Measurements from ENCODE around the gene UPK2.

UPK2 gene

DNA sequence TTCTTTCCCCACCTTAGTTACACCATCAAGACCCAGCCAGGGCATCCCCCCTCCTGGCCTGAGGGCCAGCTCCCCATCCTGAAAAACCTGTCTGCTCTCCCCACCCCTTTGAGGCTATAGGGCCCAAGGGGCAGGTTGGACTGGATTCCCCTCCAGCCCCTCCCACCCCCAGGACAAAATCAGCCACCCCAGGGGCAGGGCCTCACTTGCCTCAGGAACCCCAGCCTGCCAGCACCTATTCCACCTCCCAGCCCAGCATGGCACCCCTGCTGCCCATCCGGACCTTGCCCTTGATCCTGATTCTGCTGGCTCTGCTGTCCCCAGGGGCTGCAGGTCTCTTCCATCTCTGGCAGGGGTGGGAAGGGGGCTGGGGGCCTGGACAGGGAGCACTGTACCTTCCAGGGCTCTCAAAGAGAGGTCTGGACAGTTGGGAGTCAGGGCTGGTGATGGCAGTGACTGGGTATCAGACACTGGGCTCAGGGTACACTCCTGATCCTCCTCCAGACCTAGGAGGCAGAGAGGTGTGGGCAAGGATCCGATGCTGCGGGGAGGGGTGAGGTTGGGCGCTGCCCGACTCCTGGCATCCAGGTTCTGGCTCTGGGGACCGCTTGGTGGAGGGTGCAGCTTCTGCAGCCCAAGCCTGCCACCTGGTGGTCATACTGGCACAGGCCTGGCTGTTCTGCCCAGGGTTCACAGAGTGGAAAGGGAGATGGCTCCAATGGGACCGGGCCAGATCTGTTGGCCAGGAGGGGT, at the start of gene UPK2:
Gene UPK2, plus strand, starts transcription at position 205 of the 753 bp plus-strand sequence. Its CDS starts 53 bp downstream, at position 258.
- DNase-seq = peak; percentile 86 to 88

DNA sequence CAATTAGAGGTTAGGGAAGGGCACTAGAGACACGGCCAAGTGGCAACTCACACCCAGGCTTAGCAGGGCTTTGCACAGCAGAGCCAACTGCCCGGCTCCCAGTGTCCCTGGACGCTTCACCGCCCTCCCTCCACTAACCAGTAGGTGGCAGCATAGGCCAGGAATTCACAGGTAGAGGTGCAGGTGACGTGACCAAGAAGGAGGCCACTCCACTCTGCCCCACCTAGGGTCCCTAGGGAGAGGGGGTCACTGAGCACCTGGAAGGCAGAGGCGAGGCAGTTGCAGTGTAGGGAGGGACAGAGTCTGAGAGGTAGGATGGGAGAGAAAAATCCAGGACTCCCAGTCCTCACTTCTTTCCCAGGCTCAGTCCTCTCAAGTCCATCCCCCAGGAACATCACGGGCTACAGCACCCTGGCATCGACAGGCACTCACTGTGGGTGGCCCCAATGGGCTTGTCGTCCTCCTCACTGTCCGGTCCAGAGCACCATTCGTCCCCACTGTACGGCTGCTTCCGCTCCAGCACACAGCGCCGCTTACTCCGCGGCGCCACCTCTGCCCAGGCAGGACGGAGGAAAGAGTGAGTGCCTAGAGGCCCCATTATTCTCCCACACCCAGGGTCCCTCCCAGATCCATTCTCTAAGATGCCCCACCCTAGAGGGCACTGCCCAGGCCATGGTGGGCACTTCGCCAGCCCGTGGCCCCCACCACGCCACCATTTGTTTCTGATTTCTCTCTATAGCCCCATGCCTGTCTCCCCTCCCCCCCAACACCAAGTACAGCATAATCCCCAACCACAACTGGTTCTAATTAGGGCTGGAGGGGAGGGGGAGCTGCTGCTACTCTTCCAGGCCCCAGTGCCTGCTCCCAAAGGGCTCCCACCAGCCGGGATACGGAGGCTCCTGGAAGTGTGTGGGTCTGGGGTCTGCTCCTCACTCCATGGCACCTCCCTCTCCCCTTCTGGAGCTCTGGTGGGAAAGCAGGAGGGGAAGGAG, 48.8 kb upstream of the UPK2 start:
- DNase-seq = peak; percentile 86 to 91

DNA sequence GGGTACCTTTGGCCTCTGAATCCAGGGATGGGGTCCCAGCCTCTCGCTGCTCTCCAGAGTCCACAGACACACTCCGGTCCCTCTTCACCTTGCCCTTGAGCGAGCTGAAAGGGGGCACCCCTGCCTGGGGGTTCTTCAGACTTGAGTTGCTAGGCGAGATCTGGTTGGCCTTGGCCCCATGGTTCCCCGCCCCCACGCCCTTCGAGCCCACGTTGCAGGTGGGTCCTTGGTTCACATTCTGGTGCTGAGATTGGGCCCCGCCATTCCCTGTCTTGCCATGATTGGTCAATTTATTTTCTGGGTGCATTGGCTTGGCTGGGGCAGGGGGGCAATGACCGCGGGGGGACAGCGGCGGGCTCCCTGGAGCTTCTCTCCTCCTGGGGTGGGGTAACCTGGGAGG, 47.8 kb upstream of the UPK2 start:
- DNase-seq = no peak

DNA sequence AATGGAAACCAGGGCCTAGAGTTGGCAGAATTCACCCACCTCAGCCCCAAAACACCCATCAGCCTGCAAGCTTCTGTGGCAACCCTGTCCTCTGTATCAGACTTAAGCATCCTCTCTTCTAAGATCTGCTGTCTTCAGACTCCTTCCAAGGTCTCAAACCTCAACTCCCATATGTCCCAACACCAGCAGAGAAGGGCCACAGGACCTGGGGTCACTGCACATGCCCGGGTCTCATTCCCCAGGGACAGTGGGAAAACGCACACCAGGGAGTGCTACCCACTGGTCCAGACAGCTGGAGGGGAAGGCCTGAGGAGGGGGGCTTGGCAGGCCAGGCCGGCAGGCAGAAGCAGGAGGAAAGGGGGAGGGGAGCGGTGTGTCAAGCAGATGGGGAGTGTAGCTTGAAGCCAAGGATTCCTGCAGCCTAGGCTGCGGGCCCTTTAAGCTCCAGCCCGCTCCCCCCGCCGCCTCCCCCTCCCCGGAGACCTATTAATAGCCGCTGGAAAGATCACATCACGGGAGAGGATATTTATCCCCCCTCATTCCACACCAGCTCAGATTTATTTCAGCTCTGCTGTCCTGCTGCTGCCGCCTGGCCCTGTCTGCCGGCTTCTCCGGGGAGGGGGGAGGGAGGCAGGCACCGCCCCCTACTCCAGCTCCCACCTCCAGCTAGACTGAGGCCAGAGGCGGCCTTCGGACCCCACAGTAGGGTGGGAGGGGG, 47.0 kb upstream of the UPK2 start:
- DNase-seq = no peak

DNA sequence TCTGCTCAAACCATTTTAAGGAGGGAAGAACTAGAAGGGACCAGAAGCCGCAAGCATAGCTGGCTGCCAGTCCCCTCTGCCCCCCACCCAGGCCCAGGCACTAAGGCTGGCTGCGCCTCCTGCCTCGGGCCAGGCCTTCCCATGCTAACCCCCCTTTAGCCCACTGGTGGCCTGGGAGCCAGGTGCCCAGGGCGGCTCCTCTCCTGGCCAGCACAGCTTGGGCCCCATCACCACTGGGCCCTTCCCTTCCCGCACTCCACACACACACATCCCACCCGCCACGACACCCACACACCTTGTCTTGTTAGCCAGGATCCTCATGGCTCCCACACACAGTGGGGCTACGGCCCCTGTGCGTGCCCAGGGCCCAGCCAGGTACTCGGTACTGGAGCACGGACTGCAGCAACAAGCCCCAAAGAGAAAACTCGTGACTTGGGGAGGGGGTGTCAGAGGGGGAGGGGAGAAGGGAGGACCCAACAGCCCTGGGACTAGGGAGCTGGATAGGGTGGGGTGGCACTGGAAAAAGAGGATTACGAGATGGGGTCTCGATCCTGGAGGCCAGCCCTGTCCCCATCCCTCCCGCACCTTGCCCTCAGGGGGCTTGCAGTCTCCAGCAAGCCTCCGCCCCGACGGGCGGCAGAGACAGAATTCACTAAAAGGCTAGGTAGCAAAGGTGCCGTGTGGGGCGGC, 46.3 kb upstream of the UPK2 start:
- DNase-seq = no peak

DNA sequence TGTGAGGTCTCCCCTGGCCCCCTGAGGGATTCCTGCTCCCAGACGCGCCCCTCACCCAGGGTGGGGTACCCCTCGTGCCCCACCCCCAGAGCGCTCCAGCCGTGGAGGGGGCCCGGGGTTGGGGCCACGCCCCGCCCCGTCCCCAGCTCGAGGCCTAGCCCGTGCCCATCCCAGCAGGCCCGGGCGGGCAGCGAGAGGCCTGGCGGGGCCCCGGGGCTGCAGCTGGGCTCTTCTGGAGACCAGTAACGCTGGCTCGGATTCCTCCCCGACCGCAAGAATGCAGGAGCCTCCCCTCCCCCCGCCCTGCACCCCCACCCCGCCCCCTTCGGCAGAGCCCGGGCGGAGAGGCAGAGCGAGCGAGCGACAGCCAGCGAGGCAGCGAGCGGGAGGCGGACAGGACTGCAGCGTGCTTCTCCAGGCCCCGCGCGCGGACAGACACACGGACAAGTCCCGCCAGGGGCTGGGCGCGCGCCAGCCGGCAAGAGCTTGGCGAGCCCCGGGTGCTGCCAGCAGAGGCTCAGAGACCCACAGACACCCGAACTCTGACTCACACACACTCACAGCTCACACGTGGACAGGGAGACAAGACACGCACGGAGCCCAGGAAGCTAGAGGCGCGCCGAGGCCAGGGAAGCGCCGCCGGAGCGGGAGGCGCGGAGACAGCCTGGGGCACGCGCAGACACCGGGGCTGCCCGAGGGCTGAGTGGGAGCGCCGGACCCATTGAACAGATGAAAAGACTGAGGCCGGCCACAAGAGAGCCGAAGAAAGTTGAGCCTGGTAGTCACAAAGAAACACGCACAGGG, 45.6 kb upstream of the UPK2 start:
- DNase-seq = peak; percentile 61 to 66

DNA sequence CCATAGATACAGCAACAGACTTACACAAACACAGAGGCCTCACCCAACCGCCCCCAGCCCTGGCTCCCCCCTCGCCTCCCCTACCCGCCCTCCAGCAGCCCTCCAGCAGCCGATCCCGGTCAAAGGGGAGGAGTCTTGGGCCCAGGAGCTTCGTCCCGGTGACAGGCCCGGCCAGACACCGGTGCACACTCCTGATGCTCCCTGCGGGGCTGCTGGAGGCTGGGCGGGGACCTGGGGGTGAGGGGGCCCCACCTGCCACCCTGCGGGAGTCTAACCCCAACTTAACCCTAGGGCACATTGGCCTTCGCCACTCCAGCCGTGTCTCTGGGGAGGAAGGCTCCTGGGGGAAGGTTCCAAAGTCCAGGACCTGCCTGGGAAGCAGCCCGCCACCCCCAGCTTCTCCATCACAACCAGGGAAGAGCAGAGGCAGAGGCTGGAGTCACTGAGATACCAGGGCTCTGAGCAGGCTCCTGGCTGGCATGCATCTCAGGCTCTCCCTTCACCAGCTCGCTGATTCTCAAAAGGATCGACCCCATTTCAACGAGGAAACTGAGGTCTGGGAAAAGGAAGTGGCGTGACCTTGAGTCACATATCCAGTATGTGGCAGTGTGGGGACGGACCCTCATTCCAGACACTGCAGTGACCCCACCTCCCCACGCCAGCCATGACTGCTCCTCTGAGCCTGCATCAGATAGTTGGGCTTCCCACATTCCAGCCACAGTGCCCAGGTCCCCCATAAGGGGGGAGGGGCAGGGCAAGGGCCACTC, 44.8 kb upstream of the UPK2 start:
- no peak for DNase-seq

DNA sequence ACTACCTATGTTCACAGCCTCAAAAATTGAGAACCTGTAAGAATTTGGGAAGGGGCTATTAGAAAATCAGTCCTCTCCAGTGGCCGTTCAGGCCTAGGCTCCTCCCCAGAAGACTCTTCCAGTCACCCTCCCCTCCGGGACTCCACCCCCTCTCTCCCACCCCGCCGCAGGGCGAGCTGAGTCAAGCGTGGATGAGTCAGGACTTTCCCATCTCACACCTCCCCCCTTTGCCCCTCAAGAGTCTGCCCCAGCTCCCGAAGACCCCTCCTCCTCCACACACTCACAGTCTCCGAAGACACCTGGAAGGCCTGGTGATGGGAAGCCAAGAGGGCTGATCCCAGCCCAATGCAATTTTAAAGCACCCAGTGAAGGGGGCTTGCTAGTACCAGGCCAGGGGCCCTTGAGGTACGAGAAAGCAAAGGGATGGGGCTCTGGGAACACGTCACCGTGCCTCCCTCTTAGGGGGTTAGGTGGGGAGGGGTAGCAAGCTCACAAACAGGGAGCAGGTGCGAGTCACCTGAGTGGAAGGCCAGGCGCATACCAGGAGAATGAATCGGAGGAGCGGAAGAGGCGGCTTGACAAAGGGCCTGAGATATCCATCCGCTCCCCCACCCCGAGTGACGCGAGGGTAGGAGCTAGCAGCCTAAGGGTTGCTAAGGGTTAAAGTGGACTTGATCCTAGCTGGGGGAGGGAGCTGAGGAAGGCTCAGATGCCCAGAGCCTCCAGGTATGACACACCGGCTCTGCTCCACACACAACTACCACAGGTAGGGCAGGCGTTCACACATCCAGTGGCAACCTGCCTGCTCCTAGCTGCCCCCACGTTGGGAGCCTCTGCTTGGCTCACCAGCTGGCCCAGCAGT, 44.0 kb upstream of the UPK2 start:
- peak; percentile 66 for DNase-seq

DNA sequence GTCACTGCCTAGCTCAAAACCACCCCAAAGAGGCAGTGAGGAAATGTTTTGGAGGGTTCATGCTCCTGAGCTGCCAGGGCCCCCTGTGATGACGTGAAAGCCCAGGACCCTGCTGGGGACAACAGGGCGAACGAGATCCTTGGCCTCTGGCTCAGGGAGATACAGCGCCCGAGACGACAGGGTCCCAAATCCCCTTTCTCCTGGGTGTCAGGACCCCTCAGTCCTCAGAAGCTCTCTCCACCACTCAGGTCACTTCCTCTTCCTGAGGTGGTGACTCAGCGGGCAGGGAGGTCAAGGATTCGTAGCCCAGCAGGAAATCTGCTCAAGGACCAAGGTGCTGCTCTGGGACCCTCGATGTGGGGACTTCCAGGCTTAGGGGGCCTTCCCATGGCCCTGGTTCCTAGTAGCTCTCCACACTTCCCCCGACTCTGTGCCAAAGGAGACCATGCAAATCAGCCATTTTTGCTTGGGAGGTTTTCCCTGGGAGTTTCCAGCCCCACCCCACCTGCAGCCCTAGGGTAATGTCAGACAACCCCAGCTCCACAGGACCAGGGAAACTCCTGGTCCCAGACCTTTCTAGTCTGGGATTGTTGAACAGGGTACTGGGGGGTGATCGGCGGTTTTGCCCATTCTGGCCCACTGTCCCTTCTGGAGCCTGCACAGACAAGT, 43.2 kb upstream of the UPK2 start:
- DNase-seq = peak in 1 of 2 donors; percentile 41

DNA sequence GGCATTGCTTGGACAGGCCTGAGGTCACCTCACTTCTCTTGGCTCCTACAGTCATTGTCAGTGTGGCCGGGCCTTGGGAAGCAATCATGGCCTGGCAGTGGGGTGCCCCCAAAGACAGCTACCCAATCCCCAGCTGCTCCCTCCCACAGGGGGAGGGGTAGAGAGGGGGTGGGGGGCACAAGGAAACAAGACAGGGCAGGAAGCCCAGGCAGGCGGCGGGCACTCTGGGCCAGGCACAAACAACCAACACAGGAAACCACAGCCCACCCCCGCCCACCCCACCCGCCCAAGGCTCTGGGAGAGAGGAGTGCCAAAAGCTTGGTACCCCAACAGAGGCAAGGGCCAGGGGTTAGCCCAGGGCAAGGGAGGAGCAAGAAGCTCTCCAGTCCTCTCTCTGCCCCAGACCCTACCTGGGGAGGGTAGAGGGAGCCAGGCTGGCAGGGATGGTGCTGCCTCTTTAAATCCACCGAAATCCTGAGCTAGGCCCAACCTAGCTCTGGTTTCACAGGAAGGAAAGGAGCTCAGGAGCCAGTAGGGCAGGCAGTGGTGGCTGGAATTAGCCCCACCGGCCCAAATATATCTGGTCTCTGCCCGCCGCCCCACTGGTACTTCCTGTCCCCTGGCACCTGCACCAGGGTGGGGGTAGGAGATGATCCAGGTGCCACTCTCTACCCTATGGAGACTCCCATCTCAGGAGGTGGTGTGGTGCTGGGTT, 42.5 kb upstream of the UPK2 start:
- peak; percentile 72 to 75 for DNase-seq

DNA sequence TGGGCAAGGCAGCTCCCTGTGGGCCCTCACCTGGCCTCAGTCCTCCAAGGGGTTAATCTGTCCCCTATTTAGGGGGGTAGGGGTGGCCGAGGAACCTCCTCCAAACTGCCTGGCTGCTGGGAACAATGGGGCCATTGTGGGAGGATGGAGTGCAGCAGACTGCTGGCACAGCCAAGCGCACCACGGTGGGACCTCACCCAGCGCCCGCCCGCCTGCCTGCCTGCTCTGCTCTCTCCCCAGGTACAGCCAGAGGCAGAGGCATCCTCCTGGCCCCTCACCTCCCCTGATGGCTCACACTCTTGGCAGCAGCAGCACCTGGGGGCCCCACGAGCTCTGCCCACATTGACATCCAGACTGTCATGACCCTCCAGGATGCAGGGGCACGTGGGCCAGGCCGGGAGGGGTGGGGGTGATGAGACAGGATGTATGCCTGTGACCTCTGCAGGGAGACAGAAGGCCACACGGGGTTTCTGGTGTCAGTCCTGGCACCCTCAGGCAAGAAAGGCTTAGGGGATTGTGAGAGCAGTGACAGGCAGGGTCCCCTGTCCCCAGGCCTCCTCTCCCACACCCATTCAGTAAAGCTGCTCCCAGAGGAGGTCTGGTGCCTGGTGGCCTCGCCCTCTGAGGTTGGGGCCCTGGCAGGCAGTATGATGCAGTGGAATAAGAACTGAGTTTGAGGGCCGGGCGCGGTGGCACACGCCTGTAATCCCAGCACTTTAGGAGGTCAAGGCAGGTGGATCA, 41.8 kb upstream of the UPK2 start:
- DNase-seq = peak; percentile 75 to 77

DNA sequence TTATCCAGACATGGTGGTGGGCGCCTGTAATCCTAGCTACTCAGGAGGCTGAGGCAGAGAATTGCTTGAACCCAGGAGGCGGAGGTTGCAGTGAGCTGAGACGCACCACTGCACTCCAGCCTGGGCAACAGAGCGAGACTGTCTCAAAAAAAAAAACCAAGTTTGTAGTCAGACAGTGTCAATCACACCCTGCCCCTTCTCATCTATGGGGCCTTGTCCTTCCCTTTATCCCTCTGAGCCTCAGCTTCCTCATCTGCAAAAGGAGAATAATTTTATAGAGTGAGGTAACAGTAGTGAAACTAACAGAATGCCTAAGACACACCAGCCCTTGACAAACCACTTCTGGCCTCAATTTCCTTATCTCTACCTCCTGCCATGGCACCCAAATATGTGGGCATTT, 41.1 kb upstream of the UPK2 start:
- DNase-seq = no peak

DNA sequence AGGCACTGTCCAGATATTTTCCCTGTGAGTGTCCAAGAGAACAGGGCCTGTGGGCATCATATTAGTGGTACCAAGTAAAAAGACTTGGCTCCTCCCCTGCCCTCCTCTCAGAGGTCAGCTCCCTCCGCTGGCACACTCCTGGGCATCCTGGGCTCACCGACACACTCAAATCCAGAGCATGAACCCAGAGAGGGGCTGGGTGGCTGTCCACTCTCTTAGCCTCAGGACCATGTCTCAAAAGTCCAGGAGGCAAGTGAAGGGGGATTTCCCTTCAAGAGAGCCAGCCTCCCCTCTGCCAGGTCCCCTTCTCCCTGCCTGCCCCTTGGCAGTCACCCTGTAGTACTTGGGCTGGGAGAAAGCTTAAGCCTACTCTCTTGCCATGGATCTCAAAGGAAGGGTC, 40.7 kb upstream of the UPK2 start:
- no peak for DNase-seq

DNA sequence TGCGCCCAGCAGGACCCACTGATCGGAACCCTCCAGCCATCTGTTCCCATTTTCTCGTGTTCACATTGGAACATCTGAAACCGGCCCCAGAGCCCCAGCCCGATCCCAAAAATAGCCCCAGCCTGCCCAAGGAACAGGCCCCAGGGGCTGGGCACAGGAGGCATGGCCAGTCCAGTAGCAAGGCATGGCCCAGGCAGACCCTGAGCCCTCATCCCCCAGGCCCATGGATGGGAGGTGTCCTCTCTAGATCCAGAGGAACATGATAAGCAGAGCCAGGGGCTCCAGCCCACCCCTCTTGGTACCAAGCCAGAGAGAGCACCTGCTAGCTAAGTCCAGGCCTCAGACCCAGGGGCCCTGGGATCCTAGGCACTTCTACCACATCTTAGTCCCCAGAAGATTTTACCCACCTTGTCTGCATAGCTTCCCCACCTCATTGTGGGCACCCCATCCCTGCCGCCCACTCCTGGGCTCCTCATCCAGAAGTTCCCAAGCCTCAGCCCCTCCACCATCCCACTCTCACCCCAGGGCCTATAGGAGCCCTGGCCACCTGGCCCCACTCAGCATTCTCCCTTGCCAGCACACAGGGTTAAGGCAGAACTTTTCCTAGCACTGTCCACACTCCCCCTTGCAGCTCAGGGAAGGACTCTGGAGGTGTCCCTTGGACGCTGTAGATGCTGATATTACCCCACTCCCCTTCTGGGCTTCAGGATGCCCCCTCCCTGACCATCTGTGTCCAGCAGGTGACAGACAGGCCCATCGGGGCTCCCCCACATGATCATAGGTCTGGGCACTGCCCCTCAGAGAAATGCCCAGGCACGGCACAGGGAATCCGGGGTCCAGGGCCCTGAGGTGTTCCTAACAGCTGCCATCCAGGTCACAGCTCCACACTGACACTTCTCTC, 39.9 kb upstream of the UPK2 start:
- no peak for DNase-seq

DNA sequence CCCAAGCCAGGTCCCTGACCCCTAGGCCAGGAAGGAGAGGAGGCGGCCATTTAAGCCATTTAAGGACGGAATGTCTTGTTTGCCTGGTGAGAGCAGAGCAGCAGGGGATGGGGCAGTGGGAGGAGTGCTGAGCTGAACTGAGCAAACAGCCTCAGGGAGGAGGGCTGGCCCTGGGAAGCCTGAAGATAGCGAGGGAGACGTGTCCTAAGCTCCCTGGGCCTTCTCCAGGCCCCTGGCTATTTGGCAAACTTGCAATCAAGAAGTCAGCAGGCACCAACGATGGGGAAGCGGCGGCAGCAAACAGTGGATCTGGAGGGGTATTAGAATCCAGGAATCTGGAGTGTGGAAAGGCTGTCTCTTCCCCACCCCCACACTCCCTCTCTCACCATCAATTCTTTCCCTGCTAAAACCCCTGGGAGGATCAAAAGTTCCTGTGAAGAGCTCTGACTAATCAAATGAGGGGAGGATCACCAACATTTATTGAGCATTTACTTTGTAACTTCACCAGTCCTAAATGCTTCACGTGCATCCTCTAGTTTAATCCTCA, 39.2 kb upstream of the UPK2 start:
- DNase-seq = no peak

DNA sequence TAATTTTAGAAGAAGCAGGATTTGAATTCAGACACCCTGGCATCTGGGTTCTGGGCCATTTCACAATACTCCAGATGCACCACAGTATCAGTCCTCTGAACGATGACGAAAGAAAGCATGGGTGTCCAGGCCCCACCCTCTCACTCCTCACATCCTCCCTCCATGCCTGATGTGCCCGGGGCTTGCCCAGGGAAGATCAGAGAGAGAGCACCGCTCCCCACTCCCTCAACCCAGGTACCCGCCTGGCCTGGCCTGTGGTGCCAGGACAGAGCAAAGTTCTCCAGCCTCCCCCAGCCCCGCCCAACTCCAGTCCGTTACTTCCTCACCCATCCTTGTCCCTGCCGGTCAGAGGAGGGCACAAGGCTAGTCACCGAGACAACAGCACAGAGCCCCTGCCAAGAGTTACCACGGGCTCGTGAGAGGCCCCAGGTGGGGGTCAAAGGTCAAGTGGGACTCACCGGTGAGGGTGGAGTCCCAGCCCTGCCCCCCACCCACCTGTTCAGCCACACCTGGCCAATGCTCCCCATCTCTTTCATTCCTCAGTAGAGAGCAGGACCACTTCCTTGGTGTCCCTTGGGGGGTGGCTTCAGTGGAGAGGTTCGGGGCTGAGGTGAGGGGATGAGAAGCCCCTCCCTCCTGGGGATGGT, 38.5 kb upstream of the UPK2 start:
- DNase-seq = peak; percentile 77 to 80
